HepG2 (cell line): ENCODE data around the gene MTHFR. TPM values are rescaled to one million over a fixed set of nuclear protein-coding genes. Genes with fewer than 3 reads are reported as not detected.
A peak's percentile ranks its signal among the peaks of the same experiment; 100 is the strongest.

Experiments
- ATAC-seq: fragments of 200-7000 bp; cut with Tn5 transposase; 3 replicates; pipeline ENCODE4 v1.9.1; 2020; ENCODE audit warnings: mild to moderate bottlenecking, moderate library complexity
- BruUV-seq: library from RNA; stranded (reverse); fragments of 400-500 nt; replicated peaks from 2 replicates; lab custom pipeline; 2021; lab: Mats Ljungman, UMichigan
- CTCF ChIA-PET: fragments of 300-600 bp; formaldehyde crosslinking; extraction: SDS; loops from one replicate; lab custom pipeline; 2021; ENCODE audit warnings: low total read pairs, inconsistent platforms, low intra/inter-chr PET ratio; lab: Yijun Ruan, JAX
- POLR2A ChIA-PET: fragments of 350-600 bp; sonication (Branson Sonifier 250); formaldehyde crosslinking; loops from one replicate; lab custom pipeline; 2020; ENCODE audit warnings: antibody characterized with exemption, inconsistent platforms; lab: Yijun Ruan, JAX
- DNase-seq: peaks from one replicate; pipeline ENCODE4 v3.0.0-alpha.2; 2015; ENCODE audit warnings: low spot score
- FAIRE-seq: peaks from 3 replicates; lab custom pipeline; 2011; peaks lifted over from hg19 to GRCh38; lab: Jason Lieb, UNC
- H2AFZ ChIP-seq: one replicate; pipeline ENCODE4 v1.6.1; 2011; ENCODE audit warnings: low read length, inconsistent platforms
- H3K27ac ChIP-seq: fragments of 300-600 bp; 3 replicates; pipeline ENCODE4 v1.8.0; 2011; ENCODE audit warnings: mixed run types, mild to moderate bottlenecking, mixed read lengths, low read length, inconsistent platforms; ENCODE audit not compliant: insufficient read depth; ENCODE audit errors: extremely low read length
- H3K27me3 ChIP-seq, 2 experiments: fragments of 200-600 bp in 1 of 2; 2 replicates in 1 of 2; 3 replicates in 1 of 2; pipeline versions ENCODE4 v1.6.0 to v1.8.0; 2011; ENCODE audit warnings: low read length in 2 of 2, mild to moderate bottlenecking in 2 of 2, moderate library complexity in 2 of 2, inconsistent platforms in 1 of 2; ENCODE audit not compliant: insufficient read depth in 2 of 2, control insufficient read depth in 1 of 2
- H3K36me3 ChIP-seq, 2 experiments: fragments of 200-600 bp in 1 of 2; replicated peaks in 1 of 2; 2 replicates in 1 of 2; 3 replicates in 1 of 2; pipeline versions ENCODE4 v1.5.1 to v1.8.0; 2011; ENCODE audit warnings: low read length in 2 of 2, inconsistent platforms in 1 of 2; ENCODE audit not compliant: insufficient read depth in 2 of 2, control insufficient read depth in 1 of 2
- H3K4me1 ChIP-seq: 2 replicates; pipeline ENCODE4 v1.5.1; 2012; ENCODE audit warnings: low read length, inconsistent platforms; ENCODE audit not compliant: insufficient read depth
- H3K4me2 ChIP-seq: 2 replicates; pipeline ENCODE4 v1.6.0; 2011; ENCODE audit warnings: low read depth, low read length, inconsistent platforms
- H3K4me3 ChIP-seq, 3 experiments: fragments of 200-600 bp in 1 of 3; sonication (generic), shearing (Covaris generic) in 1 of 3; replicated peaks in 1 of 3; 2 replicates each; pipeline ENCODE4 v1.5.1; 2011 to 2016; ENCODE audit warnings: low read length in 3 of 3, inconsistent platforms in 2 of 3, low read depth in 2 of 3, mild to moderate bottlenecking in 2 of 3, control low read depth in 1 of 3, mixed read lengths in 1 of 3; ENCODE audit not compliant: insufficient read depth in 1 of 3
- H3K79me2 ChIP-seq: one replicate; pipeline ENCODE4 v1.6.1; 2011; ENCODE audit warnings: low read length, inconsistent platforms; ENCODE audit not compliant: insufficient read depth
- H3K9ac ChIP-seq: 2 replicates; pipeline ENCODE4 v1.6.0; 2011; ENCODE audit warnings: mild to moderate bottlenecking, low read depth, low read length, inconsistent platforms; ENCODE audit not compliant: insufficient read depth
- H3K9me3 ChIP-seq: 2 replicates; pipeline ENCODE4 v1.5.1; 2012; ENCODE audit warnings: mild to moderate bottlenecking, low read length
- H4K20me1 ChIP-seq: 2 replicates; pipeline ENCODE4 v1.6.0; 2011; ENCODE audit warnings: inconsistent platforms, mild to moderate bottlenecking, low read length, moderate library complexity; ENCODE audit not compliant: insufficient read depth
- FOSL1 ChIP-seq: sonication (generic); formaldehyde crosslinking; IDR thresholded peaks from 2 replicates; pipeline ENCODE4 v1.9.0; 2021; ENCODE audit warnings: missing genetic modification reagents, borderline replicate concordance
- ZBTB33 ChIP-seq: sonication (generic); formaldehyde crosslinking; IDR thresholded peaks from 2 replicates; pipeline ENCODE4 v1.4.0; 2020; ENCODE audit warnings: missing genetic modification reagents
- ZFYVE20 ChIP-seq: sonication (generic); formaldehyde crosslinking; IDR thresholded peaks from 2 replicates; pipeline ENCODE4 v1.8.0; 2023; ENCODE audit warnings: low read depth, mild to moderate bottlenecking, moderate library complexity, missing genetic modification reagents, borderline replicate concordance
- ZNF121 ChIP-seq: sonication (generic); formaldehyde crosslinking; IDR thresholded peaks from 2 replicates; pipeline ENCODE4 v1.5.0; 2020; ENCODE audit warnings: mild to moderate bottlenecking, missing genetic modification reagents
- ZNF761 ChIP-seq: sonication (generic); formaldehyde crosslinking; conservative IDR thresholded peaks from 2 replicates; pipeline ENCODE4 v1.4.0; 2020; ENCODE audit warnings: mild to moderate bottlenecking, missing genetic modification reagents
- ZNF775 ChIP-seq: sonication (generic); formaldehyde crosslinking; IDR thresholded peaks from 2 replicates; pipeline ENCODE4 v1.4.0; 2020; ENCODE audit warnings: missing genetic modification reagents, mild to moderate bottlenecking, moderate library complexity, borderline replicate concordance
- WGBS: methylation state at CpG from one replicate; pipeline ENCODE4 v1.1.6; 2017; ENCODE audit warnings: low lambda C conversion rate; 5-methylcytosine and 5-hydroxymethylcytosine counted together
- in situ Hi-C: cut with HindIII; loops from 2 replicates; pipeline ENCODE4 v1.10.0; 2017; ENCODE audit warnings: low pct_unique_long_range_greater_than_20kb; ENCODE audit not compliant: extremely low pct_ligation_motif_present
- intact Hi-C: fragments of 100-400 bp; cut with micrococcal nuclease; formaldehyde crosslinking; loops from one replicate; pipeline ENCODE4 v1.10.0; 2022; ENCODE audit not compliant: unreplicated experiment
- polyA plus RNA-seq, 8 experiments: library from polyadenylated mRNA; depleted of rRNA in 3 of 8; stranded (reverse) in 7 of 8; unstranded in 1 of 8; fragments of >200 nt; fragmentation: Illumina TruSeq in 4 of 8; extraction: Trizol in 4 of 8; gene quantifications; 2 replicates each; pipeline versions ENCODE4 v1.2.1 to v1.2.3, GENCODE V29; 2011 to 2016; ENCODE audit warnings: low read depth in 4 of 8, missing spikeins in 1 of 8, mixed read lengths in 1 of 8; ENCODE audit not compliant: insufficient read depth in 1 of 8
- total RNA-seq, 5 experiments: library from RNA; depleted of rRNA; stranded (reverse); fragments of >200 nt; fragmentation: Illumina TruSeq; extraction: Trizol; gene quantifications; 2 replicates each; pipeline ENCODE4 v1.2.3, GENCODE V29; 2016; ENCODE audit warnings: low read depth in 1 of 5

The MTHFR gene
- total and polyA plus RNA-seq, 2 of the 13 experiments (the other 11 are each of a cell fraction or from before 2014, with no cell fraction given) = 3.8 to 8.2 TPM

- H3K4me3 ChIP-seq = no peak overlapping the region
- in situ Hi-C loops (no loop called here), intact Hi-C loops (loop anchor here (5.0 kb wide), 1 partner anchor 149 kb away; the partner anchor contains the start of genes FBXO2 and FBXO44)
- no peaks in the 10 kb centered on the region for H3K27me3 ChIP-seq
- H3K4me1 ChIP-seq = peaks cover 30% of the 10 kb centered on the region
- no peak overlapping the region for H3K9ac ChIP-seq
- peaks cover 3 to 12% of the 10 kb centered on the region in 2 experiments; a peak in 1 of 5 replicates for H3K36me3 ChIP-seq
- ChIA-PET POLR2A (no interaction called here), CTCF (no interaction called here)
- DNase-seq (no peak), FAIRE-seq (no peak), ATAC-seq (no peak)
- H3K9me3 ChIP-seq = no peaks in the 10 kb centered on the region
- BruUV-seq = no TSS peak
- H2AFZ ChIP-seq = no peak overlapping the region
- 90% methylated on average over 9 of the region's 21 CpGs for WGBS
- no peak for TF ChIP-seq FOSL1 (CRISPR knock-in tag)
- TF ChIP-seq ZNF121 (CRISPR knock-in tag) = no peak
- TF ChIP-seq ZFYVE20 (CRISPR knock-in tag) = no peak
- peak; percentile 53 for TF ChIP-seq ZBTB33 (CRISPR knock-in tag)
- TF ChIP-seq ZNF761 (CRISPR knock-in tag) = no peak
- TF ChIP-seq ZNF775 (CRISPR knock-in tag) = no peak
- peaks cover 6% of the 10 kb centered on the region for H3K79me2 ChIP-seq
- no peaks in the 10 kb centered on the region for H4K20me1 ChIP-seq
- no peak overlapping the region for H3K4me2 ChIP-seq
- no peak overlapping the region for H3K27ac ChIP-seq
These were observed 4.9 kb downstream of the MTHFR start for GRCh38 chr1:11800756-11801433.
